Loucy (cell line): ENCODE data around the gene ULBP1.
"Not testable (repeated sequence)": the region's sequence is repeated elsewhere in the genome, so short reads cannot be mapped to it uniquely, and the experiment has no call there.

Experiments
- EZH2phosphoT487 ChIP-seq: fragments of 200-600 bp; IDR thresholded peaks from 2 replicates; pipeline ENCODE4 v1.6.1; 2018; ENCODE audit warnings: antibody characterized with exemption, mild to moderate bottlenecking, moderate library complexity, borderline replicate concordance
- TF ChIP-seq, protein P1 (sequence below): fragments of 200-600 bp; sonication (generic); conservative IDR thresholded peaks from 2 replicates; pipeline ENCODE4 v1.5.1; 2014; ENCODE audit warnings: mild to moderate bottlenecking, antibody characterized with exemption, low read length

DNA sequence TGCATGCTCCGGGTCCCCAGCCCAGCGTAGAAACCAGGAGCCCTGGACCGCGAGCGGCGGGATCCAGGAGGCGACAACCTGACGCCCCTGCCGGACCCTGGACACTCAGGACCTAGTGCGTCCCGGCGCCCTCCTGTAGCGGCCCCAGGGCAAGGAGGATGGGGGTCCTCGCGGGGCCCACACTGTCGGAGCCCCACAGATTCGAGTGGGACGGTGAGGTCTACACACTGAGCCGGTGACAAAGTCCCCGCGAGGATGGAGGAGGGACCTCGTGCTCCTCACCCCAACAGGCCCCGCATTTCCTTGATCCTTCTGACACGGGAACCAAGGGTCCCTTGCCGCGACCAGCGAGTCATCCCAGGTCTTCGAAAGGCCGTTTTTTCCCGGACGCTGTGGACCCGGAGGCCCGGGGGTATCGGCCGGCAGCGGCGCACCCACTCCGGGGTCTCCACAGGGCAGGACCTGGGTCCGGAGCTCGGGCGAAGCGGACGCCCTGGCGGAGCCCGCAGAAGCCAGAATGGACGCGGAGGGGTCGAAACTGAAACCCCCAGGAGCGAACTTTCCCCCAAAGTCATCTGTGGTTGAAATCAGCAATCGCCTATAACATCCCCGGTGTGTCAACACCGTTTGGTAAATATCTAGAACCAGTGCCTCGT is 9.3 kb upstream of the ULBP1 start:
- TF ChIP-seq, protein P1, sequence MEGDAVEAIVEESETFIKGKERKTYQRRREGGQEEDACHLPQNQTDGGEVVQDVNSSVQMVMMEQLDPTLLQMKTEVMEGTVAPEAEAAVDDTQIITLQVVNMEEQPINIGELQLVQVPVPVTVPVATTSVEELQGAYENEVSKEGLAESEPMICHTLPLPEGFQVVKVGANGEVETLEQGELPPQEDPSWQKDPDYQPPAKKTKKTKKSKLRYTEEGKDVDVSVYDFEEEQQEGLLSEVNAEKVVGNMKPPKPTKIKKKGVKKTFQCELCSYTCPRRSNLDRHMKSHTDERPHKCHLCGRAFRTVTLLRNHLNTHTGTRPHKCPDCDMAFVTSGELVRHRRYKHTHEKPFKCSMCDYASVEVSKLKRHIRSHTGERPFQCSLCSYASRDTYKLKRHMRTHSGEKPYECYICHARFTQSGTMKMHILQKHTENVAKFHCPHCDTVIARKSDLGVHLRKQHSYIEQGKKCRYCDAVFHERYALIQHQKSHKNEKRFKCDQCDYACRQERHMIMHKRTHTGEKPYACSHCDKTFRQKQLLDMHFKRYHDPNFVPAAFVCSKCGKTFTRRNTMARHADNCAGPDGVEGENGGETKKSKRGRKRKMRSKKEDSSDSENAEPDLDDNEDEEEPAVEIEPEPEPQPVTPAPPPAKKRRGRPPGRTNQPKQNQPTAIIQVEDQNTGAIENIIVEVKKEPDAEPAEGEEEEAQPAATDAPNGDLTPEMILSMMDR = not testable (repeated sequence)
- not testable (repeated sequence) for TF ChIP-seq EZH2phosphoT487
